Measurements from ENCODE around the gene ADGRE3.
"Not testable (repeated sequence)": the region's sequence is repeated elsewhere in the genome, so short reads cannot be mapped to it uniquely, and the experiment has no call there.

Gene ADGRE3

GRCh38 chr19:14595558-14595957 lies 79.1 kb downstream of the ADGRE3 start:
- Mint-ChIP-seq H3K9me3 (peaks cover 14% of the 10 kb centered on the region), H3K27ac (no peak overlapping the region), H3K4me3 (no peak overlapping the region), H3K36me3 (ENCODE audit: low read depth) (peaks cover 16% of the 10 kb centered on the region), H3K4me1 (ENCODE audit: low read depth) (peaks cover 9% of the 10 kb centered on the region), H3K27me3 (peaks cover 7% of the 10 kb centered on the region)

DNA sequence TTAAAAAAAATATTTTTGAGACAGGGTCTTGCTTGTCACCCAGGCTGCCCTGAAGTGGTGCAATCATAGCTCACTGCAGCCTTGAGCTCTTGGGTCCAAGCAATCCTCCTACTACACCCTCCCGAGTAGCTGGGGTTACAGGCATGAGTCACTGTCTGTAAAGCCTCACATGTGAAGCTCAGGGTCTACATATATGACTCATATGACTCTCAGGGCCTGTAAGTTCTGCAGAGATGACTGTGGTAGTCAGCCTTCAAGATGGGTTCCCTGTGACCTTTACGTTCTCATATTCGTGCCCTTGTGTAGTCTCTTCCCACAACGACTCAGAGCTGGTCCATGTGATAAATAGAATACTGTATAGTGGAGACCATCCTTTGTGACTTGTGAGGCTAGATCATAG lies 85.2 kb downstream of the ADGRE3 start:
- not testable (repeated sequence) for H3K4me3 Mint-ChIP-seq; H3K9me3 Mint-ChIP-seq; H3K27me3 Mint-ChIP-seq; H3K36me3 Mint-ChIP-seq (ENCODE audit: low read depth)
- Mint-ChIP-seq H3K27ac (peak overlapping the region; percentile 36), H3K4me1 (ENCODE audit: low read depth) (peaks cover 32% of the 10 kb centered on the region)

- H3K27me3 Mint-ChIP-seq; H3K36me3 Mint-ChIP-seq (ENCODE audit: low read depth); H3K9me3 Mint-ChIP-seq; H3K4me3 Mint-ChIP-seq: not testable (repeated sequence)
- Mint-ChIP-seq H3K27ac (peak overlapping the region; percentile 63), H3K4me1 (ENCODE audit: low read depth) (peaks cover 45% of the 10 kb centered on the region)
These were observed 89.5 kb downstream of the ADGRE3 start for GRCh38 chr19:14585187-14585586.

- not testable (repeated sequence) for H3K27me3 Mint-ChIP-seq; H3K27ac Mint-ChIP-seq; H3K9me3 Mint-ChIP-seq; H3K36me3 Mint-ChIP-seq (ENCODE audit: low read depth)
- H3K4me1 Mint-ChIP-seq (ENCODE audit: low read depth) = peaks cover 49% of the 10 kb centered on the region
- peak overlapping the region; percentile 77 for H3K4me3 Mint-ChIP-seq
These were observed 90.3 kb downstream of the ADGRE3 start for GRCh38 chr19:14584372-14584771.

DNA sequence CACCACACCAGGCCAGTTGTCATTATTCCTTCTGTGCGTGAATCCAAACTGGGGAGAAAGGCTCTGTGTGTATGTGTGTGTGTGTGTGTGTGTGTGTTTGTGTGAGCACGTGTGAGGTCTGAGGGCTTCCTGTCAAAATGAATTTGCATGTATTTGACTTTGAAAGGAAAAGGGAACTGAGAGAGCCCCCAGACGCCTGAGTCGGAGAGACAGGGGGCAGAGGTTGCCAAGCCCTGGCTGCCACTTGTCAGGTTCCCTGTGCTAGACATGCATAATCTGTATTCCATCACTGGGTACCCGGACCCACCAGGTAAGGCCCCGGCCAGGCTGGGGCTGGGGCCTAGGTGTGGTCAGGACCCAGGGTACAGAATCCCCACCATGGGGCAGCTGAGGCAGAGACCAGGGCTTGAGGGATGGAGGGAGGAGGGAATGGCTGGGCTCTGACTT lies 91.7 kb downstream of the ADGRE3 start, which contains the start of gene CLEC17A:
Gene CLEC17A, plus strand, starts transcription at position 191 of the 447 bp plus-strand sequence. Its CDS starts 77 bp downstream, at position 268.
- H3K4me3 Mint-ChIP-seq = peak within 1 kb of the TSS; percentile 77
- no peaks in the 10 kb centered on the region for H3K36me3 Mint-ChIP-seq (ENCODE audit: low read depth)
- no peaks in the 10 kb centered on the region for H3K9me3 Mint-ChIP-seq
- peak within 1 kb of the TSS; percentile 79 for H3K27ac Mint-ChIP-seq
- H3K27me3 Mint-ChIP-seq = no peaks in the 10 kb centered on the region
- peaks cover 52% of the 10 kb centered on the region for H3K4me1 Mint-ChIP-seq (ENCODE audit: low read depth)

- Mint-ChIP-seq H3K9me3 (no peaks in the 10 kb centered on the region), H3K4me1 (ENCODE audit: low read depth) (peaks cover 52% of the 10 kb centered on the region), H3K36me3 (ENCODE audit: low read depth) (no peaks in the 10 kb centered on the region), H3K27ac (peak overlapping the region; percentile 84), H3K4me3 (peak overlapping the region; percentile 19), H3K27me3 (no peaks in the 10 kb centered on the region)
These were observed 93.9 kb downstream of the ADGRE3 start for GRCh38 chr19:14580623-14581237.

GRCh38 chr19:14577885-14578427 lies 96.7 kb downstream of the ADGRE3 start:
- Mint-ChIP-seq H3K9me3 (no peaks in the 10 kb centered on the region), H3K27ac (peak overlapping the region; percentile 92), H3K27me3 (no peaks in the 10 kb centered on the region), H3K36me3 (ENCODE audit: low read depth) (no peaks in the 10 kb centered on the region), H3K4me3 (peak overlapping the region; percentile 39), H3K4me1 (ENCODE audit: low read depth) (peaks cover 65% of the 10 kb centered on the region)

- Mint-ChIP-seq H3K36me3 (ENCODE audit: low read depth) (no peaks in the 10 kb centered on the region), H3K27ac (peak overlapping the region; percentile 28)
These were observed 97.4 kb downstream of the ADGRE3 start for GRCh38 chr19:14577264-14577663.

GRCh38 chr19:14576363-14576762 lies 98.3 kb downstream of the ADGRE3 start:
- Mint-ChIP-seq H3K36me3 (ENCODE audit: low read depth) (no peaks in the 10 kb centered on the region), H3K27ac (no peak overlapping the region), H3K27me3 (no peaks in the 10 kb centered on the region), H3K4me3 (no peak overlapping the region), H3K9me3 (no peaks in the 10 kb centered on the region), H3K4me1 (ENCODE audit: low read depth) (peaks cover 59% of the 10 kb centered on the region)

More at GRCh38 chr19:14577264-14577663, 97.4 kb downstream of the ADGRE3 start:
- no peaks in the 10 kb centered on the region for H3K9me3 Mint-ChIP-seq
- no peak overlapping the region for H3K4me3 Mint-ChIP-seq
- H3K27me3 Mint-ChIP-seq = no peaks in the 10 kb centered on the region
- peaks cover 61% of the 10 kb centered on the region for H3K4me1 Mint-ChIP-seq (ENCODE audit: low read depth)

- H3K4me3 Mint-ChIP-seq = no peak overlapping the region
- peaks cover 58% of the 10 kb centered on the region for H3K4me1 Mint-ChIP-seq (ENCODE audit: low read depth)
- no peak overlapping the region for H3K27ac Mint-ChIP-seq
- no peaks in the 10 kb centered on the region for H3K27me3 Mint-ChIP-seq
- no peaks in the 10 kb centered on the region for H3K9me3 Mint-ChIP-seq
- H3K36me3 Mint-ChIP-seq (ENCODE audit: low read depth) = no peaks in the 10 kb centered on the region
These were observed 99.1 kb downstream of the ADGRE3 start for GRCh38 chr19:14575428-14575980.

- no peaks in the 10 kb centered on the region for H3K36me3 Mint-ChIP-seq (ENCODE audit: low read depth)
- peaks cover 55% of the 10 kb centered on the region for H3K4me1 Mint-ChIP-seq (ENCODE audit: low read depth)
- H3K27ac Mint-ChIP-seq = peak within 1 kb of the TSS; percentile 90
- no peaks in the 10 kb centered on the region for H3K27me3 Mint-ChIP-seq
- peak within 1 kb of the TSS; percentile 95 for H3K4me3 Mint-ChIP-seq
- H3K9me3 Mint-ChIP-seq = no peaks in the 10 kb centered on the region
These were observed 102.8 kb downstream of the ADGRE3 start, which contains the start of gene NDUFB7 for GRCh38 chr19:14571695-14572490. NDUFB7 (minus strand) TSS chr19:14572066; CDS start chr19:14572000, 66 bp downstream.

DNA sequence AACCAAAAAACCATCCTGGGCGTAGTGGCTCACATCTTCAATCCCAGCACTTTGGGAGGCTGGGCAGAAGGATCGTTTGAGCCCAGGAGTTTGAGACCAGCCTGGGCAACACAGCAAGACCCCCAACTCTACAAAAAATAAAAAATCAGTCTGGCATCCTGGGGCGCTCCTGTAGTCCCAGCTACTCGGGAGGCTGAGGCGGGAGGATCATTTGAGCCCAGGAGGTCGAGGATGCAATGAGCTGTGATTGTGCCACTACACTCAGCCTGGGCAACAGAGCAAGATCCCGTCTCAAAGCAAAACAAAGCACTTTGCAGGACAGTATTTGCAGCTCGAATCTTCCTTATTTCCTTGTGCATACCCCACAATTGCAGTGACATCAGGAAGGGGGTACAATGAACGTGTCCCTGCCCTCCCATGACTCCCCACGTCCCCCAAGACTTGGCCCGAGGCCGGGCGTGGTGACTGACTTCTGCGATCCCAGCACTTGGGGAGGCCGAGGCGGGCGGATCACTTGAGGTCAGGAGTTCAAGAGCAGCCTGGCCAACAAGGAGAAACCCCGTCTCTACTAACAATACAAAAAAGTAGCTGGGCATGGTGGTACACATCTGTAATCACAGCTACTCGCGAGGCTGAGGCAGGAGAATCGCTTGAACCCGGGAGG lies 103.6 kb downstream of the ADGRE3 start:
- Mint-ChIP-seq H3K4me1 (ENCODE audit: low read depth) (peaks cover 55% of the 10 kb centered on the region), H3K4me3 (peak overlapping the region; percentile 95), H3K27ac (peak overlapping the region; percentile 90), H3K36me3 (ENCODE audit: low read depth) (no peaks in the 10 kb centered on the region), H3K9me3 (no peaks in the 10 kb centered on the region), H3K27me3 (no peaks in the 10 kb centered on the region)
